K562 (cell line): Measurements from ENCODE around the gene IARS2. TPM values are rescaled to one million over a fixed set of nuclear protein-coding genes. Genes with fewer than 3 reads are reported as not detected.

Experiments
- CREB1 ChIP-seq, 2 experiments: sonication (generic) in 1 of 2; formaldehyde crosslinking in 1 of 2; IDR thresholded peaks; 2 replicates each; pipeline versions ENCODE4 v1.6.1 to v1.8.0; 2012 to 2022; ENCODE audit warnings: inconsistent platforms in 1 of 2, mild to moderate bottlenecking in 1 of 2, missing genetic modification reagents in 1 of 2, moderate library complexity in 1 of 2
- E4F1 ChIP-seq: fragments of 250-450 bp; sonication (Bioruptor Pico); IDR thresholded peaks from 2 replicates; pipeline ENCODE4 v1.5.0; 2021; ENCODE audit warnings: mild to moderate bottlenecking, borderline replicate concordance
- GTF3C2 ChIP-seq: IDR thresholded peaks from 3 replicates; pipeline ENCODE4 v1.6.1; 2011; ENCODE audit warnings: borderline replicate concordance, mild to moderate bottlenecking, moderate library complexity; ENCODE audit not compliant: insufficient read length; ENCODE audit errors: extremely low read depth
- MEF2D ChIP-seq: conservative IDR thresholded peaks from 2 replicates; pipeline ENCODE4 v1.6.1; 2016; ENCODE audit warnings: low read depth, missing genetic modification characterization, missing compliant biosample characterization
- PTTG1 ChIP-seq: fragments of 450-650 bp; IDR thresholded peaks from 2 replicates; pipeline ENCODE4 v1.6.1; 2016; ENCODE audit warnings: low read depth, mild to moderate bottlenecking, missing genetic modification characterization, missing compliant biosample characterization
- TRIM25 ChIP-seq: fragments of 450-650 bp; IDR thresholded peaks from 2 replicates; pipeline ENCODE4 v1.7.0; 2016; ENCODE audit warnings: borderline replicate concordance
- U2AF1 ChIP-seq: fragments of 200-400 bp; formaldehyde crosslinking; optimal IDR thresholded peaks from 2 replicates; pipeline ENCODE3; 2017; ENCODE audit warnings: mild to moderate bottlenecking, low read depth, low read length, moderate library complexity
- ZBTB11 ChIP-seq, 3 experiments: fragments of 200-800 bp in 1 of 3; fragments of 250-450 bp in 1 of 3; fragments of 450-650 bp in 1 of 3; sonication (Bioruptor Pico) in 1 of 3; sonication (Bioruptor generic) in 1 of 3; formaldehyde crosslinking in 1 of 3; IDR thresholded peaks; 2 replicates each; pipeline versions ENCODE4 v1.6.1 to v1.8.0; 2016 to 2022; ENCODE audit warnings: mild to moderate bottlenecking in 2 of 3, missing genetic modification characterization in 2 of 3, missing compliant biosample characterization in 1 of 3, moderate library complexity in 1 of 3
- ZHX1 ChIP-seq: fragments of 150-350 bp; conservative IDR thresholded peaks from 2 replicates; pipeline ENCODE4 v1.6.1; 2014; ENCODE audit warnings: low read length
- polyA plus RNA-seq, 8 experiments: library from polyadenylated mRNA; depleted of rRNA in 4 of 8; stranded (reverse) in 5 of 8; unstranded in 3 of 8; fragments of >200 nt; fragmentation: Nextera tagmentation in 2 of 8; fragmentation: Illumina TruSeq in 1 of 8; extraction: Ambion mirVana in 2 of 8; extraction: Trizol in 1 of 8; gene quantifications; 2 replicates each; pipeline versions ENCODE4 v1.2.1 to v1.2.3, GENCODE V29; 2011 to 2014; ENCODE audit warnings: inconsistent platforms in 1 of 8, missing spikeins in 1 of 8
- total RNA-seq, 7 experiments: library from RNA; depleted of rRNA in 6 of 7; stranded (reverse); fragments of >200 nt in 6 of 7; fragmentation: Illumina TruSeq in 2 of 7; extraction: Trizol in 2 of 7; gene quantifications; 2 replicates each; pipeline versions ENCODE4 v1.2.1 to v1.2.3, GENCODE V29; 2011 to 2021; ENCODE audit warnings: low replicate concordance in 1 of 7

Gene IARS2
- total and polyA plus RNA-seq, 9 of the 15 experiments (the other 6 are each of a cell fraction or from before 2014, with no cell fraction given) = 39.6 to 127 (median 93.8) TPM

GRCh38 chr1:220089650-220090556 is 4.0 kb upstream of the IARS2 start, which contains the start of gene BPNT1 (continued):
- TF ChIP-seq GTF3C2 (no peak), ZBTB11 (CRISPR knock-in tag; IDR thresholded peaks at IDR 0.05) (peak in 1 of 3 experiments; percentile 69; a peak in 1 of 6 replicates), TRIM25 (0 out of 2 replicates have a peak, but pooled peaks have one; percentile 46), MEF2D (tag) (no peak), U2AF1 (peak; percentile 5), PTTG1 (no peak), CREB1 (IDR thresholded peaks at IDR 0.05) (peak; percentile 32; the same call in 1 of the 2 replicates), CREB1 (CRISPR knock-in tag; IDR thresholded peaks at IDR 0.05) (0 out of 2 replicates have a peak, but pooled peaks have one; percentile 7), ZHX1 (no peak), E4F1 (CRISPR knock-in tag) (no peak)
